CD4-positive, alpha-beta memory T cell (primary cell): ENCODE data around the gene HMCN2. TPM values are rescaled to one million over a fixed set of nuclear protein-coding genes. Genes with fewer than 3 reads are reported as not detected.

Source experiments
- CTCF ChIA-PET: fragments of 350-600 bp; sonication (Branson Sonifier 250); formaldehyde crosslinking; loops from one replicate; lab custom pipeline; 2021; ENCODE audit warnings: inconsistent platforms; ENCODE audit not compliant: partially characterized antibody; lab: Charles Lee
- POLR2A ChIA-PET: fragments of 350-600 bp; sonication (Branson Sonifier 250); formaldehyde crosslinking; loops from one replicate; lab custom pipeline; 2021; ENCODE audit not compliant: partially characterized antibody; lab: Charles Lee
- DNase-seq, 5 donors: peaks; one replicate each; pipeline versions ENCODE4 v3.0.0 to v3.0.0-alpha.2; 2020 to 2022; ENCODE audit warnings: mixed read lengths in 1 of 5
- H3K27ac ChIP-seq: one replicate; pipeline ENCODE4 v1.7.0; 2013; ENCODE audit warnings: low read depth, low read length
- H3K27me3 ChIP-seq: 2 replicates; pipeline ENCODE4 v1.7.0; 2013; ENCODE audit warnings: mild to moderate bottlenecking, low read length, moderate library complexity; ENCODE audit not compliant: insufficient read depth
- H3K36me3 ChIP-seq: 2 replicates; pipeline ENCODE4 v1.7.0; 2013; ENCODE audit warnings: mild to moderate bottlenecking, low read length, moderate library complexity; ENCODE audit not compliant: insufficient read depth
- H3K4me1 ChIP-seq: 2 replicates; pipeline ENCODE4 v1.7.0; 2013; ENCODE audit warnings: mild to moderate bottlenecking, low read length, moderate library complexity; ENCODE audit not compliant: insufficient read depth
- H3K4me3 ChIP-seq, 2 donors: one replicate each; pipeline ENCODE4 v1.7.0; 2013; ENCODE audit warnings: low read length in 2 of 2, mild to moderate bottlenecking in 1 of 2
- H3K9me3 ChIP-seq, 2 donors: one replicate each; pipeline ENCODE4 v1.7.0; 2013; ENCODE audit warnings: low read length in 2 of 2, control low read depth in 1 of 2; ENCODE audit not compliant: control insufficient read depth in 1 of 2
- H3K27ac Mint-ChIP-seq, 7 donors: one replicate each; pipeline ENCODE4 v1.8.0; 2020 to 2021; ENCODE audit warnings: mixed read lengths in 7 of 7, mild to moderate bottlenecking in 6 of 7, inconsistent platforms in 3 of 7, moderate library complexity in 3 of 7
- H3K27me3 Mint-ChIP-seq, 2 donors: one replicate each; pipeline ENCODE4 v1.8.0; 2020 to 2021; ENCODE audit warnings: mixed read lengths in 2 of 2
- H3K36me3 Mint-ChIP-seq, 2 donors: one replicate each; pipeline ENCODE4 v1.8.0; 2020 to 2021; ENCODE audit warnings: mixed read lengths in 2 of 2, inconsistent platforms in 1 of 2, mild to moderate bottlenecking in 1 of 2
- H3K4me1 Mint-ChIP-seq, 4 donors: one replicate each; pipeline ENCODE4 v1.8.0; 2020 to 2021; ENCODE audit warnings: mixed read lengths in 4 of 4, mild to moderate bottlenecking in 1 of 4
- H3K4me3 Mint-ChIP-seq, 8 donors: one replicate each; pipeline ENCODE4 v1.8.0; 2020 to 2021; ENCODE audit warnings: mixed read lengths in 8 of 8, mild to moderate bottlenecking in 7 of 8, moderate library complexity in 6 of 8, inconsistent platforms in 3 of 8
- H3K9me3 Mint-ChIP-seq, 8 donors: one replicate each; pipeline ENCODE4 v1.8.0; 2020 to 2021; ENCODE audit warnings: mixed read lengths in 8 of 8, mild to moderate bottlenecking in 5 of 8, inconsistent platforms in 3 of 8, moderate library complexity in 1 of 8
- intact Hi-C: fragments of 100-400 bp; cut with micrococcal nuclease; formaldehyde crosslinking; loops from one replicate; pipeline ENCODE4 v1.15.1; 2023
- polyA plus RNA-seq, 2 donors: library from polyadenylated mRNA; unstranded; fragments of 300-500 nt; fragmentation: Illumina TruSeq; gene quantifications; one replicate each; pipeline ENCODE4 v1.2.3, GENCODE V29; 2021
- total RNA-seq, 2 experiments: library from RNA; stranded (reverse); gene quantifications; one replicate each; pipeline ENCODE4 v1.2.3, GENCODE V29; 2021

HMCN2 gene
- total and polyA plus RNA-seq, 4 experiments from 2014 or later: not detected

DNA sequence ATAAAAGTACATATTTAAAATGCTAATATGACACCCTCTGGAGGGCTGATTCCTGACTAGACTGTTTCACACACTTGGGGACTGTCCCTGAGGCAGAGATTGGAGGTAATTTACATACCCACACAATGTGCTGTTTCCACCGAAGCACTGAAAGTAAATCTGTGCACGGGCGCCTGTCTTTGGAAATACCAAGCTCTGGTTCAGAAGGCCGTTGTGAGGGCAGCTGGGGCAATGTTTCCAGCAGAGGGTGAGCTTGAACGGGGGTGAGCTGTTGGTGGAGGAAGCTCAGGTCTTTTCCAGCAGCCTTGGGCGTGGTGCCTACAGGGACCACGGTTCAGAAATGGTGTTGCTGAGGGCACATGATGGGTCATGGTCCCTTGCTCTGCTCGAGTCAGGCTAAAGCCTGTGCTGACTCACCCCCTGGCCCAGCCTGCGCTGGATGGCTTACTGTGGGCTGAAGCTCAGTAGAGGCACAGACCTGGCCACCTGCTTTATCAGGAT lies 25.8 kb upstream of the HMCN2 start:
- Histone ChIP-seq H3K9me3 (no peaks in the 10 kb centered on the region), H3K36me3 (no peaks in the 10 kb centered on the region), H3K4me1 (peaks cover 42% of the 10 kb centered on the region), H3K4me3 (no peak overlapping the region), H3K27me3 (no peaks in the 10 kb centered on the region), H3K27ac (no peak overlapping the region)
- ChIA-PET CTCF (interaction anchor here (0.7 to 7.6 kb wide), 7 partner anchors 9 to 355 kb away, joined by 3 to 69 read pairs (median 5); no protein-coding TSS in a partner anchor), POLR2A (interaction anchor here (1.3 to 1.5 kb wide), 2 partner anchors 112 to 352 kb away, joined by 3 read pairs; no protein-coding TSS in a partner anchor)
- Mint-ChIP-seq H3K27ac (peak overlapping the region in 5 of 7 donors; percentile 55 to 73 (median 66)), H3K4me1 (peaks cover 19 to 66% (median 28%) of the 10 kb centered on the region in 4 donors), H3K27me3 (no peaks in the 10 kb centered on the region), H3K36me3 (no peaks in the 10 kb centered on the region), H3K9me3 (no peaks in the 10 kb centered on the region), H3K4me3 (peak overlapping the region in 3 of 8 donors; percentile 24 to 65 (median 46))
- peak in 1 of 5 donors; percentile 7 for DNase-seq
- intact Hi-C loops: loop anchor here (5.0 to 10.0 kb wide), 3 partner anchors 112 to 502 kb away; no protein-coding TSS in a partner anchor

- no peaks in the 10 kb centered on the region for H3K36me3 Mint-ChIP-seq
- CTCF ChIA-PET: interaction anchor here (0.7 to 7.6 kb wide), 6 partner anchors 10 to 356 kb away, joined by 3 to 69 read pairs (median 6); no protein-coding TSS in a partner anchor
- peak overlapping the region in 5 of 8 donors; percentile 10 to 67 (median 45) for H3K4me3 Mint-ChIP-seq
- no peaks in the 10 kb centered on the region for H3K36me3 ChIP-seq
- POLR2A ChIA-PET: interaction anchor here (1.3 to 1.5 kb wide), 2 partner anchors 113 to 352 kb away, joined by 3 read pairs; no protein-coding TSS in a partner anchor
- H3K9me3 ChIP-seq: no peaks in the 10 kb centered on the region
- H3K4me1 Mint-ChIP-seq: peaks cover 19 to 66% (median 28%) of the 10 kb centered on the region in 4 donors
- H3K27me3 Mint-ChIP-seq: no peaks in the 10 kb centered on the region
- peak in 4 of 5 donors; percentile 33 to 50 (median 46) for DNase-seq
- H3K4me1 ChIP-seq: peaks cover 42% of the 10 kb centered on the region
- H3K9me3 Mint-ChIP-seq: no peaks in the 10 kb centered on the region
- H3K27ac Mint-ChIP-seq: peak overlapping the region; percentile 6 to 86 (median 52)
- H3K27me3 ChIP-seq: no peaks in the 10 kb centered on the region
- intact Hi-C loops: loop anchor here (5.0 to 10.0 kb wide), 3 partner anchors 113 to 503 kb away; no protein-coding TSS in a partner anchor
- H3K27ac ChIP-seq: no peak overlapping the region
- H3K4me3 ChIP-seq: no peak overlapping the region
Observed at GRCh38 chr9:130240410-130241197, 25.0 kb upstream of the HMCN2 start.

DNA sequence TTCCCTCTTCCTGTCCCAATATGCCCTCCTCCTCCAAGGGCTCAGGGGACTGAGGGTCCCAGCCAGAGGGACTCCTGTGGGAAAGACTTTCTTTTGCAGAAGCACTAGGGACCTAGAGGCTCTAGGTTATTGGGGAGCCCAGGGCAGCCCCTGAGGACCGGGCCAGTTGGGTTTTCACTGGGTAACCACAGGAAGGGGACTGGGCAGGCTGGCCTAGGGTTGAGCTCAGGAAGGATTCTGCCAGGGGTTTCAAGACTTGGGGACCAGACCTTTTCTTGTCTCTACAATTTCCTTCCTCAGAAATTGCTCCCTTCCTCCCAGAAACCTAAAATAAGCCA lies 24.4 kb upstream of the HMCN2 start:
- ChIA-PET CTCF (interaction anchor here (4.4 to 7.6 kb wide), 2 partner anchors 11 to 133 kb away, joined by 22 to 69 read pairs; no protein-coding TSS in a partner anchor), POLR2A (interaction anchor here (1.2 to 1.5 kb wide), 2 partner anchors 113 to 353 kb away, joined by 3 read pairs; no protein-coding TSS in a partner anchor)
- peaks cover 19 to 62% (median 26%) of the 10 kb centered on the region in 4 donors for H3K4me1 Mint-ChIP-seq
- H3K27ac Mint-ChIP-seq: peak overlapping the region in 1 of 7 donors; percentile 20
- intact Hi-C loops: loop anchor here (5.0 to 10.0 kb wide), 3 partner anchors 114 to 504 kb away; no protein-coding TSS in a partner anchor
- H3K9me3 Mint-ChIP-seq: no peaks in the 10 kb centered on the region
- DNase-seq: no peak
- H3K36me3 Mint-ChIP-seq: no peaks in the 10 kb centered on the region
- peaks cover 38% of the 10 kb centered on the region for H3K4me1 ChIP-seq
- no peak overlapping the region for H3K27ac ChIP-seq
- H3K27me3 Mint-ChIP-seq: no peaks in the 10 kb centered on the region
- H3K27me3 ChIP-seq: no peaks in the 10 kb centered on the region
- no peak overlapping the region for H3K4me3 Mint-ChIP-seq
- H3K36me3 ChIP-seq: no peaks in the 10 kb centered on the region
- H3K9me3 ChIP-seq: no peaks in the 10 kb centered on the region
- H3K4me3 ChIP-seq: no peak overlapping the region

DNA sequence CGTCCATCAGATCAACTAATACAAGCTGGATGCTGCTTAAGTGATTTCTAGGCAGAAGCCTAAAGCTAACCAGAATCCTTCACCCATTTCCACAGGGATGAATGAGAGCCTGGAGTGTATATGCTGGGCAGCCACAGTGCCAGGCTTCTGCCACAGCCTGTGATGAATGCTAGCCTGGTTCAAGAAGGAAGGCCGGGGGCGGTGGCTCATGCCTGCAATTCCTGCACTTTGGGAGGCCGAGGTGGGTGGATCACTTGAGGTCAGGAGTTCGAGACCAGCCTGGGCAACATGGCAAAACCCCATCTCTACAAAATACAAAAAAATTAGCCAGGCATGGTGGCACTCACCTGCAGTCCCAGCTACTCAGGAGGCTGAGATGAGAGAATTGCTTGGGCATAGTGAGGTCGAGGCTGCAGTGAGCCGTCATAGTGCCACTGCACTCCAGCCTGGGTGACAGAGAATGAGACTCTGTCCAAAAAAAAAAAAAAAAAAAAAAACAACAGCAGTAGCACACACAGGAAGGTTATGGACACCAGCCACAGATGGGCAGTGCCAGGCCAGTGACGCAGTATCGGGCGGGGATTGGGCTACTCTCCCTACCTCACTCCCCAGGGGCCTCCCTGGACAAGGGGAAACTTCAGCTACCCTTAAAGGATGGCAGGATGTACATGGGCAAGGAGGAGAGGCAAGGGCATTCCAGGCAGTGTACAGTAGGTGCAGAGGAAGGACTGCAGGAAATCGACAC lies 23.1 kb upstream of the HMCN2 start:
- no peak for DNase-seq
- Histone ChIP-seq H3K27me3 (no peaks in the 10 kb centered on the region), H3K4me3 (peak overlapping the region in 1 of 2 donors; percentile 44), H3K27ac (no peak overlapping the region), H3K36me3 (no peaks in the 10 kb centered on the region), H3K4me1 (peaks cover 33% of the 10 kb centered on the region), H3K9me3 (no peaks in the 10 kb centered on the region)
- Mint-ChIP-seq H3K9me3 (no peaks in the 10 kb centered on the region), H3K4me3 (peak overlapping the region; percentile 72 to 87 (median 82)), H3K27ac (peak overlapping the region; percentile 29 to 90 (median 83)), H3K27me3 (no peaks in the 10 kb centered on the region), H3K4me1 (peaks cover 19 to 53% (median 26%) of the 10 kb centered on the region in 4 donors), H3K36me3 (no peaks in the 10 kb centered on the region)
- ChIA-PET POLR2A (interaction anchor here (1.2 kb wide), 1 partner anchor 114 kb away, joined by 3 read pairs; no protein-coding TSS in a partner anchor), CTCF (interaction anchor here (0.7 to 7.6 kb wide), 16 partner anchors 10 to 497 kb away, joined by 3 to 69 read pairs (median 4); no protein-coding TSS in a partner anchor)
- intact Hi-C loops: loop anchor here (5.0 to 10.0 kb wide), 3 partner anchors 115 to 505 kb away; no protein-coding TSS in a partner anchor

GRCh38 chr9:130243015-130243881 lies 22.3 kb upstream of the HMCN2 start:
- Mint-ChIP-seq H3K4me3 (peak overlapping the region; percentile 72 to 87 (median 82)), H3K27ac (peak overlapping the region; percentile 29 to 90 (median 83)), H3K27me3 (no peaks in the 10 kb centered on the region), H3K9me3 (no peaks in the 10 kb centered on the region), H3K36me3 (no peaks in the 10 kb centered on the region), H3K4me1 (peaks cover 18 to 49% (median 26%) of the 10 kb centered on the region in 4 donors)
- Histone ChIP-seq H3K4me1 (peaks cover 33% of the 10 kb centered on the region), H3K36me3 (no peaks in the 10 kb centered on the region), H3K27me3 (no peaks in the 10 kb centered on the region), H3K27ac (no peak overlapping the region), H3K9me3 (no peaks in the 10 kb centered on the region), H3K4me3 (peak overlapping the region in 1 of 2 donors; percentile 44)
- peak; percentile 74 to 81 (median 75) for DNase-seq
- POLR2A ChIA-PET: no interaction called here
- intact Hi-C loops: loop anchor here (5.0 to 10.0 kb wide), 3 partner anchors 116 to 506 kb away; no protein-coding TSS in a partner anchor
- CTCF ChIA-PET: interaction anchor here (0.7 to 7.6 kb wide), 18 partner anchors 9 to 603 kb away, joined by 3 to 69 read pairs (median 4); no protein-coding TSS in a partner anchor

GRCh38 chr9:130243882-130244170 lies 21.7 kb upstream of the HMCN2 start:
- ChIA-PET CTCF (interaction anchor here (0.7 to 7.6 kb wide), 10 partner anchors 9 to 604 kb away, joined by 3 to 69 read pairs (median 5); no protein-coding TSS in a partner anchor), POLR2A (no interaction called here)
- intact Hi-C loops: loop anchor here (5.0 to 10.0 kb wide), 3 partner anchors 117 to 507 kb away; no protein-coding TSS in a partner anchor
- Histone ChIP-seq H3K27ac (no peak overlapping the region), H3K9me3 (no peaks in the 10 kb centered on the region), H3K36me3 (no peaks in the 10 kb centered on the region), H3K4me3 (no peak overlapping the region), H3K4me1 (peaks cover 33% of the 10 kb centered on the region), H3K27me3 (no peaks in the 10 kb centered on the region)
- H3K9me3 Mint-ChIP-seq: no peaks in the 10 kb centered on the region
- H3K4me3 Mint-ChIP-seq: no peak overlapping the region
- no peaks in the 10 kb centered on the region for H3K36me3 Mint-ChIP-seq
- peaks cover 18 to 44% (median 25%) of the 10 kb centered on the region in 4 donors for H3K4me1 Mint-ChIP-seq
- H3K27ac Mint-ChIP-seq: no peak overlapping the region
- no peaks in the 10 kb centered on the region for H3K27me3 Mint-ChIP-seq
- DNase-seq: no peak
